ENCODE data around the gene MEF2B.
A peak's percentile ranks its signal among the peaks of the same experiment; 100 is the strongest.
"Not testable (repeated sequence)": the region's sequence is repeated elsewhere in the genome, so short reads cannot be mapped to it uniquely, and the experiment has no call there.

Gene MEF2B

DNA sequence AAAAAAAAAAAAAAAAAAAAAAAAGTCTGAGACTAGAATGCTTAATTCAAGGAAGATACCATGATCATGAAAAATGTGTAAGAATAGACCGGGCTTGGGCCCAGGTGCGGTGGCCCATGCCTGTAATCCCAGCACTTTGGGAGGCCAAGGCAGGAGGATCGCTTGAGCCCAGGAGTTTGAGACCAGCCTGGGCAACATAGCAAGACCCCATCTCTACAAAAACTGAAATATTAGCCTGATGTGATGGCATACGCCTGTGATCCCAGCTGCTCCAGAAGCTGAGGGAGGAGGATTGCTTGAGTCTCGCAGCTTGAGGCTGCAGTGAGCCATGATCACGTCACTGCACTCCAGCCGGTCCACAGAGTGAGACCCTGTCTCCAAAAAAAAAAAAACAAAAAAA is 63.1 kb downstream of the MEF2B start:
- not testable (repeated sequence) for H3K9ac ChIP-seq (ENCODE audit: low read length); H3K9me3 ChIP-seq (ENCODE audit: control insufficient read depth, insufficient read depth, low read depth, low read length); H3K36me3 ChIP-seq (ENCODE audit: control insufficient read depth, insufficient read depth, low read length); H3K27ac ChIP-seq (ENCODE audit: low read depth, low read length); H3K4me3 ChIP-seq (ENCODE audit: low read depth, low read length)
- Histone ChIP-seq H3K4me1 (ENCODE audit: control insufficient read depth, insufficient read depth, low read length) (peaks cover 36% of the 10 kb centered on the region), H3K27me3 (ENCODE audit: control insufficient read depth, insufficient read depth, low read length) (peaks cover 11% of the 10 kb centered on the region)

DNA sequence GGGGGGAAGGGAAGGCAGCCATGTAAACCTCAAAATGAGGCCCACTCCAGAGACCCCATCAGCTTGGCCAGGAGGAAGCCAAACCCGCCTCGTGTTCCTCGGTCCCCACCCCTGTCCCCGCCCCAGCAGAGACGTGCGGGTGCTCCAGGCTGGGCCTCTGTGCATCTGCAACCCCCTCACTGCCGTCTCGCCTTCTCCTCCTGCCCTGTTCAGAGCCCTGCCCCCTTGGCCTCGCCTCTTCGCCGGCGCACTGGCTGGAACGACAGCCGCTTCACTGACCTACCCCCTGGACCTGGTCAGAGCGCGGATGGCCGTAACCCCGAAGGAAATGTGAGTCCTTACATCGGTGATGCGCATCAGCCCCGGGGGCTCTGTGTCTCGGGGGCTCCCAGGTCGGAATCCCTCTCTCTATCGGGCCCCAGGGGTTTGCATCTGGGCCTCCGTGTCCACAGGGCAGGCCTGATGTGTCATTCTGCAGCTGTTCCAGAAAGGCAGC is 64.0 kb downstream of the MEF2B start:
- Histone ChIP-seq H3K4me3 (ENCODE audit: low read depth, low read length) (peak overlapping the region; percentile 67), H3K27ac (ENCODE audit: low read depth, low read length) (peak overlapping the region; percentile 29; the same call in 1 of the 2 replicates), H3K27me3 (ENCODE audit: control insufficient read depth, insufficient read depth, low read length) (peaks cover 7% of the 10 kb centered on the region), H3K9me3 (ENCODE audit: control insufficient read depth, insufficient read depth, low read depth, low read length) (no peaks in the 10 kb centered on the region), H3K9ac (ENCODE audit: low read length) (peak overlapping the region; percentile 47), H3K36me3 (ENCODE audit: control insufficient read depth, insufficient read depth, low read length) (no peaks in the 10 kb centered on the region), H3K4me1 (ENCODE audit: control insufficient read depth, insufficient read depth, low read length) (peaks cover 31% of the 10 kb centered on the region)

DNA sequence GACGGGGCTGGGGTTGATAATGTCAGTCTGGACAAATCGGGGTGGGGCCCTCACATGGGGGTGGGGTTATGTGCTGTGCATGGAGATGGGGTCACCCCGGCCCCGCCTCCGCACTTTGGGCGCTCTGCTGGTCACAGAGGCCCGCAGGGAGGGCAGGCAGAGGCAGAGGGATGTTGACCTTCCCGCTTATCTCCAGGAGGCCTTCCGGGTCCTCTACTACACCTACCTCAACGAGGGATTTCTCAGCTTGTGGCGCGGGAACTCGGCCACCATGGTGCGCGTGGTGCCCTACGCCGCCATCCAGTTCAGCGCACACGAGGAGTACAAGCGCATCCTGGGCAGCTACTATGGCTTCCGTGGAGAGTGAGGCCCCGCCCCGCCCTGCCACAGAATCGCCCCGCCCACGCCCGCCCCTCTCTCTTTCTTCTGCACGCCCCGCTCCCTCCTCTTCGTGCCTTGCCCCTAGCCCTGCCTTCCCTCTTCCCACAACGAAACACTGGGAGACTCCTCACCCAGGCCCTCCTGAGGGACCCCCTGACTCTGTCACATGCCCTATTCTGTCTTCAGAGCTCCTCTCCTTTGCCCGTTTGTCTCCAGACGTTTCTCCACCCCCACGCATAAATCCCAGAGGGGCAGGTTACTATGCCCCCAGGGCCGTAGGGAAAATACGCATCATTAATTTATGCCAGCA is 64.6 kb downstream of the MEF2B start:
- H3K27me3 ChIP-seq (ENCODE audit: control insufficient read depth, insufficient read depth, low read length): peaks cover under 1% of the 10 kb centered on the region
- H3K36me3 ChIP-seq (ENCODE audit: control insufficient read depth, insufficient read depth, low read length): no peaks in the 10 kb centered on the region
- H3K4me1 ChIP-seq (ENCODE audit: control insufficient read depth, insufficient read depth, low read length): peaks cover 25% of the 10 kb centered on the region
- H3K4me3 ChIP-seq (ENCODE audit: low read depth, low read length): peak overlapping the region; percentile 67
- peak overlapping the region; percentile 29; the same call in 1 of the 2 replicates for H3K27ac ChIP-seq (ENCODE audit: low read depth, low read length)
- H3K9me3 ChIP-seq (ENCODE audit: control insufficient read depth, insufficient read depth, low read depth, low read length): no peaks in the 10 kb centered on the region
- H3K9ac ChIP-seq (ENCODE audit: low read length): peak overlapping the region; percentile 71

DNA sequence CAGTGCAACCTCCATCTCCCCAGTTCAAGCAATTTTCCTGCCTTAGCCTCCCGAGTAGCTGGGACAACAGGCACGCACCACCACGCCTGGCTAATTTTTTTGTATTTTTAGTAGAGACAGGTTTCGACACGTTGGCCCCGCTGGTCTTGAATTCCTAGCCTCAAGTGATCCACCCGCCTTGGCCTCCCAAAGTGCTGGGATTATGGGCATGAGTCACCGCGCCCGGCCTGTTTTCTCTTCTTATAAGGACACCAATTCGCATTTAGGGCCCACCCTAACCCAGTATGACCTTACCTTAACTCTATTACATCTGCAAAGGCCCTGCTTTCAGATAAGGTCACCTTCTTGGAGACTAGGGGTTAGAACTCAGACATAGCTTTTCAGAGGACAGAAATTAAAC is 66.9 kb downstream of the MEF2B start:
- peaks cover 25% of the 10 kb centered on the region for H3K4me1 ChIP-seq (ENCODE audit: control insufficient read depth, insufficient read depth, low read length)
- no peak overlapping the region for H3K27ac ChIP-seq (ENCODE audit: low read depth, low read length)
- no peaks in the 10 kb centered on the region for H3K9me3 ChIP-seq (ENCODE audit: control insufficient read depth, insufficient read depth, low read depth, low read length)

DNA sequence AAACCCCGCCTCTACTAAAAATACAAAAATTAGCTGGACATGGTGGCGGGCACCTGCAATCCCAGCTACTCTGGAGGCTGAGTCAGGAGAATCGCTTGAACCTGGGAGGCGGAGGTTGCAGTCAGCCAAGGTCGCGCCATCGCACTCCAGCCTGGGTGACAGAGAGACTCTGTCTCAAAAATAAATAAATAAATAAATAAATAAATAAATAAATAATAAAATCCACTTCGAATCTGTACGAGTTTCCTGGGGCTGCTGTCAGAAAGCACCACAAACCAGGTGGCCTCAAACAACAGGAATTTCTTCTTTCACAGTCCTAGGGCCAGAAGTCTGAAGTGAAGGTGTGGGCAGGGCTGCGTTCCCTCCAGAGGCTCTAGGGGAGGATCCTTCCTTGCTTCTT is 67.5 kb downstream of the MEF2B start:
- not testable (repeated sequence) for H3K4me3 ChIP-seq (ENCODE audit: low read depth, low read length); H3K36me3 ChIP-seq (ENCODE audit: control insufficient read depth, insufficient read depth, low read length); H3K27ac ChIP-seq (ENCODE audit: low read depth, low read length); H3K27me3 ChIP-seq (ENCODE audit: control insufficient read depth, insufficient read depth, low read length); H3K9ac ChIP-seq (ENCODE audit: low read length); H3K9me3 ChIP-seq (ENCODE audit: control insufficient read depth, insufficient read depth, low read depth, low read length)
- peaks cover 19% of the 10 kb centered on the region for H3K4me1 ChIP-seq (ENCODE audit: control insufficient read depth, insufficient read depth, low read length)

More for the DNA sequence above, 66.9 kb downstream of the MEF2B start:
- H3K9ac ChIP-seq (ENCODE audit: low read length): no peak overlapping the region
- no peaks in the 10 kb centered on the region for H3K27me3 ChIP-seq (ENCODE audit: control insufficient read depth, insufficient read depth, low read length)
- no peak overlapping the region for H3K4me3 ChIP-seq (ENCODE audit: low read depth, low read length)
- H3K36me3 ChIP-seq (ENCODE audit: control insufficient read depth, insufficient read depth, low read length): no peaks in the 10 kb centered on the region

DNA sequence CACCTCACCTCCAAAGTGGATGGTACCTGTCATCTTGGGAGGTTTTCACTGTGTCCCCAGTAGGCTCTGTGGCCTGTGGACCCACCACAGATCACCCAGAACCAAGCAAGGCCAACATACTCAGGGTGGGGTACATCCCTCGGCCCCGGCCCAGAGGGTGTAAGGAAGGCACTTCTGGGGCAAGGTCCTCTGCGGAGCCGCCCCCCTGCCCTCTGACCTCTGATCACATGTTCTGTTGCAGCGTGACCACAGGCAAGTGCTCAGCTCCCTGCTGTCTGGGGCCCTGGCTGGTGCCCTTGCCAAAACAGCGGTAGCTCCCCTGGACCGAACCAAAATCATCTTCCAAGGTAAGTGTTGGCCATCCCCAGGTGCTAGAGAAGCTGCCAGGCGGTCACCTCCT is 68.5 kb downstream of the MEF2B start:
- Histone ChIP-seq H3K4me3 (ENCODE audit: low read depth, low read length) (no peak overlapping the region), H3K27ac (ENCODE audit: low read depth, low read length) (no peak overlapping the region), H3K4me1 (ENCODE audit: control insufficient read depth, insufficient read depth, low read length) (peaks cover 16% of the 10 kb centered on the region), H3K27me3 (ENCODE audit: control insufficient read depth, insufficient read depth, low read length) (no peaks in the 10 kb centered on the region), H3K36me3 (ENCODE audit: control insufficient read depth, insufficient read depth, low read length) (no peaks in the 10 kb centered on the region), H3K9me3 (ENCODE audit: control insufficient read depth, insufficient read depth, low read depth, low read length) (no peaks in the 10 kb centered on the region), H3K9ac (ENCODE audit: low read length) (no peak overlapping the region)

DNA sequence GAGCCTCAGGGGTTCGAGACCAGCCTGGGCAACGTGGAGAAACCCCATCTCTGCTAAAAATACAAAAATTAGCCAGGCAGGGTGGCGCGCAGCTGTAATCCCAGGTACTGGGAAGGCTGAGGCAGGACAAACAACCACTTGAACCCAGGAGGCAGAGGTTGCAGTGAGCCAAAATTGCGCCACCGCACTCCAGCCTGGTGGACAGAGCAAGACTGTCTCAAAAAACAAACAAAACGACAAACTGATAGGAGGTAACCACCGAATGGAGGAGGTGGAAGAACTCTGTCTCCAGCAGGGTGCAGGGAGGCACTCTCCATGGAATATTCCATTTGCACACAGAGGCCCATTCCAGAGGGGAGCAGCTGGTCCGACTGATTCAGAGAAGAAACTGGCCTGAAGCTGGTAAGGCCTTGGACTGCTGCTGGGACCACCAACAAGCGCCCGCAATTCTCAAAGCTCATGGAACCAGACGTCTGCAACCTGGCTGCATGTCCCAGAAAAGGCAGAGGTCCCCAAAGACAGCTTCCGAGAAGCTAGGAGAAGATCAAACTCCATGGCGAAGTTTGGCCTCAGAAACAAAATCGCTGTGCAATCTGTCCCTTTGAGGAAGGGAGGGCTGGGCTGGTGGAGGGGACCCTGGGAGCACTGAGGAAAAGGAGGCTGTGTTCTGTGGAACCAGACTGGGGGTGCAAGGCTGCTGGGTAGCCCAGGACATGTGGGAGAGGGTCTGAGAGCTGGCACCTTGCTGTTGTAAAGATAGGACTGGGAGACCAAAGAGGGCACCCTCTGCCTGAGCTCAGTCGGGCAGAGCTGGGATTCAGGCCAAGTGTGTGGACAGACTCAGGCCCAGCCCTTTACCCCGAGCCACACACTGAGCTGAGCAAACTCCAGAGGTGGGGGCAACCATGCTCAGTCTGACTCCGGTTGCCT is 71.1 kb downstream of the MEF2B start:
- H3K4me3 ChIP-seq (ENCODE audit: low read depth, low read length): no peak overlapping the region
- H3K9ac ChIP-seq (ENCODE audit: low read length): no peak overlapping the region
- no peaks in the 10 kb centered on the region for H3K36me3 ChIP-seq (ENCODE audit: control insufficient read depth, insufficient read depth, low read length)
- H3K9me3 ChIP-seq (ENCODE audit: control insufficient read depth, insufficient read depth, low read depth, low read length): no peaks in the 10 kb centered on the region
- H3K27me3 ChIP-seq (ENCODE audit: control insufficient read depth, insufficient read depth, low read length): no peaks in the 10 kb centered on the region
- H3K4me1 ChIP-seq (ENCODE audit: control insufficient read depth, insufficient read depth, low read length): no peaks in the 10 kb centered on the region
- no peak overlapping the region for H3K27ac ChIP-seq (ENCODE audit: low read depth, low read length)

DNA sequence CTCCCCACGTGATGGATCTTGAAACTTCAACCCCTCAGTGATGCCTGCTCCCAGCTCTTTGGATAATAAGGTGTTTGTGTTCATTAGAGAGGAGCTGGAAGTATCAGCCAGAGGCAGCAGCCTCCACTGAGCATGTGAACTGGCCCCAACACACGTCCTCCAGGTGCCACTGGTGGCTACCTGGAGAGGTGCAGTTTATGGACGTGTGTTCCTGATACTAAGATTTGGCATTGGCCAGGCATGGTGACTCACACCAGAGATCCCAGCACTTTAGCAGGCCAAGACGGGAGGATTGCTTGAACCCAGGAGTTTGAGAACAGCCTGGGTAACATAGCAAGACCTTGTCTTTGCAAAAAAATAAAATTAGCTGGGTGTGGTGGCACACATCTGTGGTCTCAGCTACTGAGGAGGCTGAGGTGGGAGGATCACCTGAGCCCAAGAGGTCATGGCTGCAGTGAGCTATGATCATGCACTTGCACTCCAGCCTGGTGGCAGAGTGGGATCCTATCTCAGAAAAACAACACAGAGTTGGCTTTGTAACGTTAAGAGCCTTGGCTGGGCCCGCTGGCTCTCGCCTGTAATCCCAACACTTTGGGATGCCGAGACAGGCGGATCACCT is 71.9 kb downstream of the MEF2B start:
- no peaks in the 10 kb centered on the region for H3K9me3 ChIP-seq (ENCODE audit: control insufficient read depth, insufficient read depth, low read depth, low read length)
- no peaks in the 10 kb centered on the region for H3K4me1 ChIP-seq (ENCODE audit: control insufficient read depth, insufficient read depth, low read length)
- H3K27me3 ChIP-seq (ENCODE audit: control insufficient read depth, insufficient read depth, low read length): no peaks in the 10 kb centered on the region
- H3K9ac ChIP-seq (ENCODE audit: low read length): no peak overlapping the region
- no peak overlapping the region for H3K27ac ChIP-seq (ENCODE audit: low read depth, low read length)
- no peaks in the 10 kb centered on the region for H3K36me3 ChIP-seq (ENCODE audit: control insufficient read depth, insufficient read depth, low read length)
- H3K4me3 ChIP-seq (ENCODE audit: low read depth, low read length): no peak overlapping the region

DNA sequence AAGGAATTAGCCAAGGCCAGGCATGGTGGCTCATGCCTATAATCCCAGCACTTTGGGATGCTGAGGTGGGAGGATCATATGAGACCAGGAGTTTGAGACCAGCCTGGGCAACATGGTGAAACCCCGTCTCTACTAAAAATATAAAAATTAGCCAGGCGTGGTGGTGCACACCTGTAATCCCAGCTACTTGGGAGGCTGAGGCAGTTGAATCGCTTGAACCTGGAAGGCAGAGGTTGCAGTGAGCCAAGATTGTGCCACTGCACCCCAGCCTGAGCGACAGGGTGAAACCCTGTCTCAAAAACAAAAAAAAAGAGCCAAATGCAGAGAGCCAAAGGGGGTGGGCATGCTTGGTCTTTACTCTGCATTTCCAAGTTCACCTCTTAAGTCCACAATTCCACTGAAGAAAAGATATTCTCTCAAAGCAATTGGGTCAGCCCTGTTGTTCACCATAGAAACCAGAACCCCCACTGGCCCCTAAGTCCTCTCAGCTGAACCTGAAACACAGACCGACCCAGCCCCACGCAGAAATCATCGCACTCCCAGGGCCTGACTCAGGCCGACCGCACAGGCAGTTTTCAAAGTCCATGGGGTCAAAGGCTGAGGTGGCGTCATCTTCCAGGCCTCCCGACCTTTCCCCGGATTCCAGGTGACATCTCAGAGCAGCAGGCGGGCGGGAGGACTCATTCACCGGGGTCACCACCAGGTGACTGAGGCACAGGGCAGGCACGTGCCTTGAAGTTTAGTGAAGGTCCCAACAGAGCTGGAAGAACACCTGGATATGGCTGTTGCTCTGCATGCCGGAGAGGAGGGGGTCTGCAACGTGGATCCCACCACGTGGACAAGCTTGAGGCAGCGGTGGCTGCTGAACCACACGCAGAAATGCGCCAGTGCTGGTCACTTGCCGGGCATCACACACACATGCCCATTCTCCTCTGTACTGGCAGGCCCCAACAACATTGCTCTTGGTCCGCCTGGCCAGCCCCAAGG is 73.1 kb downstream of the MEF2B start:
- Histone ChIP-seq H3K9me3 (ENCODE audit: control insufficient read depth, insufficient read depth, low read depth, low read length) (no peaks in the 10 kb centered on the region), H3K4me1 (ENCODE audit: control insufficient read depth, insufficient read depth, low read length) (no peaks in the 10 kb centered on the region), H3K27ac (ENCODE audit: low read depth, low read length) (no peak overlapping the region), H3K9ac (ENCODE audit: low read length) (no peak overlapping the region), H3K4me3 (ENCODE audit: low read depth, low read length) (no peak overlapping the region), H3K27me3 (ENCODE audit: control insufficient read depth, insufficient read depth, low read length) (no peaks in the 10 kb centered on the region), H3K36me3 (ENCODE audit: control insufficient read depth, insufficient read depth, low read length) (no peaks in the 10 kb centered on the region)

DNA sequence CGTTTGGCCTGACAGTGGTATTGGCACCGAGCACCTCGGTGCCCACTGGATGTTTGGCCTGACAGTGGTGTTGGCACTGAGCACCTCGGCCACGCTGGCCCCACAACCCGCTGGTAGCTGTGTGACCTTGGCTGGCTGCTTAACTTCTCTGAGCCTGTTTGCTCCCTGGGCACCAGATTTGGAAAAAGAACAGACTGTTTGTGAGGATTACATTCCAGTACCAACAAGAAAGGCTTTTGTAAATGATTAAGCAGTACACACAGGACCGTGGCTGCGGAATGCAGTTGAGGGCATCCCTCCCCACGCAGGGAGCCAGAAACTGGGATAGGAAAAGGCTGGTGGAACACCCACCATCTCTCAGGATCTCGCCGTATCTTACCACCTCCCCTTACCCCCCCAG is 74.4 kb downstream of the MEF2B start:
- Histone ChIP-seq H3K4me1 (ENCODE audit: control insufficient read depth, insufficient read depth, low read length) (peaks cover 3% of the 10 kb centered on the region), H3K36me3 (ENCODE audit: control insufficient read depth, insufficient read depth, low read length) (no peaks in the 10 kb centered on the region), H3K9ac (ENCODE audit: low read length) (no peak overlapping the region), H3K27me3 (ENCODE audit: control insufficient read depth, insufficient read depth, low read length) (no peaks in the 10 kb centered on the region), H3K27ac (ENCODE audit: low read depth, low read length) (no peak overlapping the region), H3K9me3 (ENCODE audit: control insufficient read depth, insufficient read depth, low read depth, low read length) (no peaks in the 10 kb centered on the region), H3K4me3 (ENCODE audit: low read depth, low read length) (no peak overlapping the region)
